WTC11 (cell line): ENCODE data around the gene GLB1L3. TPM values are rescaled to one million over a fixed set of nuclear protein-coding genes. Genes with fewer than 3 reads are reported as not detected.
A peak's percentile ranks its signal among the peaks of the same experiment; 100 is the strongest.

Experiments
- CREM ChIP-seq: sonication (generic); formaldehyde crosslinking; IDR thresholded peaks from 2 replicates; pipeline ENCODE4 v1.8.1; 2022; ENCODE audit warnings: mild to moderate bottlenecking, missing genetic modification reagents, moderate library complexity
- ELF4 ChIP-seq: sonication (generic); formaldehyde crosslinking; IDR thresholded peaks from 2 replicates; pipeline ENCODE4 v1.8.1; 2022; ENCODE audit warnings: low read depth, mild to moderate bottlenecking, moderate library complexity, missing genetic modification reagents
- FOXJ3 ChIP-seq: sonication (generic); formaldehyde crosslinking; IDR thresholded peaks from 2 replicates; pipeline ENCODE4 v1.9.0; 2021; ENCODE audit warnings: missing genetic modification reagents, mild to moderate bottlenecking, borderline replicate concordance
- GRHL2 ChIP-seq: fragments of 250-450 bp; sonication (Bioruptor Pico); IDR thresholded peaks from 2 replicates; pipeline ENCODE4 v1.8.0; 2022; ENCODE audit warnings: mild to moderate bottlenecking, moderate library complexity; ENCODE audit not compliant: insufficient replicate concordance, severe bottlenecking
- GTF2I ChIP-seq: fragments of 250-450 bp; sonication (Bioruptor Pico); conservative IDR thresholded peaks from 2 replicates; pipeline ENCODE4 v1.4.0; 2021; ENCODE audit warnings: mild to moderate bottlenecking
- HMGA2 ChIP-seq: fragments of 250-450 bp; sonication (Bioruptor Pico); IDR thresholded peaks from 2 replicates; pipeline ENCODE4 v1.4.0; 2021; ENCODE audit warnings: mild to moderate bottlenecking, moderate library complexity
- JAZF1 ChIP-seq: fragments of 250-450 bp; sonication (Bioruptor Pico); IDR thresholded peaks from 2 replicates; pipeline ENCODE4 v1.9.0; 2021; ENCODE audit warnings: moderate library complexity, mild to moderate bottlenecking, inconsistent platforms
- NFE2L1 ChIP-seq: sonication (generic); formaldehyde crosslinking; IDR thresholded peaks from 2 replicates; pipeline ENCODE4 v1.8.1; 2023; ENCODE audit warnings: missing genetic modification reagents
- NR3C1 ChIP-seq: sonication (generic); formaldehyde crosslinking; conservative IDR thresholded peaks from 2 replicates; pipeline ENCODE4 v1.8.1; 2023; ENCODE audit warnings: low read depth, mild to moderate bottlenecking, missing genetic modification reagents
- OVOL2 ChIP-seq: fragments of 250-450 bp; sonication (Bioruptor Pico); IDR thresholded peaks from 2 replicates; pipeline ENCODE4 v1.9.0; 2021; ENCODE audit warnings: mild to moderate bottlenecking, borderline replicate concordance
- PRRX2 ChIP-seq: fragments of 250-450 bp; sonication (Bioruptor Pico); IDR thresholded peaks from 2 replicates; pipeline ENCODE4 v1.8.0; 2021; ENCODE audit warnings: mild to moderate bottlenecking
- RORB ChIP-seq: fragments of 250-450 bp; sonication (Bioruptor Pico); IDR thresholded peaks from 2 replicates; pipeline ENCODE4 v1.9.0; 2021; ENCODE audit warnings: mild to moderate bottlenecking
- TEAD4 ChIP-seq: sonication (generic); formaldehyde crosslinking; IDR thresholded peaks from 2 replicates; pipeline ENCODE4 v1.8.0; 2022; ENCODE audit warnings: mild to moderate bottlenecking, missing genetic modification reagents
- TP53 ChIP-seq: sonication (generic); formaldehyde crosslinking; IDR thresholded peaks from 2 replicates; pipeline ENCODE4 v1.8.1; 2023; ENCODE audit warnings: mild to moderate bottlenecking, missing genetic modification reagents
- ZNF263 ChIP-seq: sonication (generic); formaldehyde crosslinking; IDR thresholded peaks from 2 replicates; pipeline ENCODE4 v1.8.1; 2022; ENCODE audit warnings: low read depth, mild to moderate bottlenecking, moderate library complexity, missing genetic modification reagents
- ZNF416 ChIP-seq: fragments of 250-450 bp; sonication (Bioruptor Pico); IDR thresholded peaks from 2 replicates; pipeline ENCODE4 v1.9.0; 2021; ENCODE audit warnings: mild to moderate bottlenecking, inconsistent platforms
- total RNA-seq: library from RNA; stranded (reverse); gene quantifications from 3 replicates; pipeline ENCODE4 v1.2.3, GENCODE V29; 2021
- TF ChIP-seq, protein P1 (sequence below): sonication (generic); formaldehyde crosslinking; IDR thresholded peaks from 2 replicates; pipeline ENCODE4 v1.8.1; 2022; ENCODE audit warnings: mild to moderate bottlenecking, missing genetic modification reagents, moderate library complexity, borderline replicate concordance
- TF ChIP-seq, protein P2 (sequence below): sonication (generic); formaldehyde crosslinking; IDR thresholded peaks from 2 replicates; pipeline ENCODE4 v1.8.1; 2022; ENCODE audit warnings: missing genetic modification reagents, borderline replicate concordance
- TF ChIP-seq, protein P3 (sequence below): sonication (generic); formaldehyde crosslinking; IDR thresholded peaks from 2 replicates; pipeline ENCODE4 v1.8.1; 2023; ENCODE audit warnings: mild to moderate bottlenecking, missing genetic modification reagents, moderate library complexity
- TF ChIP-seq, protein P4 (sequence below): sonication (generic); formaldehyde crosslinking; IDR thresholded peaks from 2 replicates; pipeline ENCODE4 v1.8.1; 2023; ENCODE audit warnings: mild to moderate bottlenecking, missing genetic modification reagents
- TF ChIP-seq, protein P5 (sequence below): sonication (generic); formaldehyde crosslinking; IDR thresholded peaks from 2 replicates; pipeline ENCODE4 v1.8.0; 2022; ENCODE audit warnings: missing genetic modification reagents
- TF ChIP-seq, protein P6 (sequence below): fragments of 250-450 bp; sonication (Bioruptor Pico); conservative IDR thresholded peaks from 2 replicates; pipeline ENCODE4 v1.9.0; 2021; ENCODE audit warnings: mild to moderate bottlenecking
- TF ChIP-seq, protein P7 (sequence below): fragments of 200-600 bp; IDR thresholded peaks from 2 replicates; pipeline ENCODE4 v1.8.0; 2022; ENCODE audit warnings: antibody characterized with exemption
- TF ChIP-seq, protein P8 (sequence below): sonication (generic); formaldehyde crosslinking; IDR thresholded peaks from 2 replicates; pipeline ENCODE4 v1.8.1; 2022; ENCODE audit warnings: mild to moderate bottlenecking, moderate library complexity, missing genetic modification reagents
- TF ChIP-seq, protein P9 (sequence below): fragments of 250-450 bp; sonication (Bioruptor Pico); IDR thresholded peaks from 2 replicates; pipeline ENCODE4 v1.9.0; 2021; ENCODE audit warnings: moderate library complexity, mild to moderate bottlenecking, inconsistent platforms, borderline replicate concordance

GLB1L3 gene
- total RNA-seq, 1 experiment from 2014 or later = 50.2 TPM

DNA sequence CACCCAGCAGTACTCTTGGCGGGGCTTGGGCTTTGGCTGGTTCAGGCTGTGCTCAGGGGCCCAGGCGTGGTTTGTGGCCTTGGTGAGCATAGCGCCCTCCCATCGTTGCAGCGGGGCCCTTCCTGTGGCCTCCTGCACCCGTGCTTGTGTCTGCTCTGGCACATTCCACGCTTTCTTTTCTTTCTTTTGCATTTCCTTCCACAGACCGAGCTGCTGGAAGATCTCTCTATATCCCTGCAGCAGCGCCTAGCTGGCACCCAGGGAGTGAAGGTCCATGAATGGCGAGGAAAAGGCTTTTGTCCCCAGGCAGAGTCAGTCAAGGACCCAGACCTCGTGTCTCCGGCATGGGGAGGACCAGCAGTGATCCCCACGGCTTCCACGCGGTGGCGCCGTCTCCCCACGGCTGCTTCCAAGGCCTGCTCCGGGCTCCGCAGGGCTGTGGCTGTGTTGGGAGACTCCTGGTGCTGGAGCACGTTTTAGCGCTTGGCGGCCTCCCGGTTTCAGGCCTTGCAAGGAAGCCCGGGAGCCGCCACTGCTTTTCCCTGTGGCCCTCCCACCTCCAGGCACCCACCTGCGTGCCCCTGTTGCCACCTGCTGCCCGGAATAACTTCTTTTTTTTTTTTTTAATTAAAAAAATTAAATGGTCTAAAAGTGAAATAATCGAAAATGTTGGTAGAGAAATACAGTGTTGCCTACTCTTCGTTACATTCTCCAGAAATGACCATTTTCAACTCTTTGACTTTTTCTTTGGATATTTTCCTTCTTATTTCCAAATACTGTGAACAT, 84.1 kb downstream of the GLB1L3 start (continued):
- TF ChIP-seq, protein P1, sequence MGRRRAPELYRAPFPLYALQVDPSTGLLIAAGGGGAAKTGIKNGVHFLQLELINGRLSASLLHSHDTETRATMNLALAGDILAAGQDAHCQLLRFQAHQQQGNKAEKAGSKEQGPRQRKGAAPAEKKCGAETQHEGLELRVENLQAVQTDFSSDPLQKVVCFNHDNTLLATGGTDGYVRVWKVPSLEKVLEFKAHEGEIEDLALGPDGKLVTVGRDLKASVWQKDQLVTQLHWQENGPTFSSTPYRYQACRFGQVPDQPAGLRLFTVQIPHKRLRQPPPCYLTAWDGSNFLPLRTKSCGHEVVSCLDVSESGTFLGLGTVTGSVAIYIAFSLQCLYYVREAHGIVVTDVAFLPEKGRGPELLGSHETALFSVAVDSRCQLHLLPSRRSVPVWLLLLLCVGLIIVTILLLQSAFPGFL (CRISPR knock-in tag) = no peak
- TF ChIP-seq NFE2L1 (CRISPR knock-in tag) (peak; percentile 46; the same call in 1 of the 2 replicates), HMGA2 (CRISPR knock-in tag) (no peak), GTF2I (CRISPR knock-in tag) (no peak), PRRX2 (CRISPR knock-in tag) (no peak), RORB (CRISPR knock-in tag) (no peak), ZNF263 (CRISPR knock-in tag) (no peak), GRHL2 (CRISPR knock-in tag) (no peak), OVOL2 (no peak), FOXJ3 (no peak), TP53 (peak; percentile 56; the same call in 1 of the 2 replicates), ELF4 (CRISPR knock-in tag) (no peak), CREM (CRISPR knock-in tag) (no peak), TEAD4 (no peak), ZNF416 (no peak), JAZF1 (CRISPR knock-in tag) (no peak), NR3C1 (no peak)
- TF ChIP-seq, protein P2, sequence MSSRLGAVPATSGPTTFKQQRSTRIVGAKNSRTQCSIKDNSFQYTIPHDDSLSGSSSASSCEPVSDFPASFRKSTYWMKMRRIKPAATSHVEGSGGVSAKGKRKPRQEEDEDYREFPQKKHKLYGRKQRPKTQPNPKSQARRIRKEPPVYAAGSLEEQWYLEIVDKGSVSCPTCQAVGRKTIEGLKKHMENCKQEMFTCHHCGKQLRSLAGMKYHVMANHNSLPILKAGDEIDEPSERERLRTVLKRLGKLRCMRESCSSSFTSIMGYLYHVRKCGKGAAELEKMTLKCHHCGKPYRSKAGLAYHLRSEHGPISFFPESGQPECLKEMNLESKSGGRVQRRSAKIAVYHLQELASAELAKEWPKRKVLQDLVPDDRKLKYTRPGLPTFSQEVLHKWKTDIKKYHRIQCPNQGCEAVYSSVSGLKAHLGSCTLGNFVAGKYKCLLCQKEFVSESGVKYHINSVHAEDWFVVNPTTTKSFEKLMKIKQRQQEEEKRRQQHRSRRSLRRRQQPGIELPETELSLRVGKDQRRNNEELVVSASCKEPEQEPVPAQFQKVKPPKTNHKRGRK (CRISPR knock-in tag) = no peak
- TF ChIP-seq, protein P3, sequence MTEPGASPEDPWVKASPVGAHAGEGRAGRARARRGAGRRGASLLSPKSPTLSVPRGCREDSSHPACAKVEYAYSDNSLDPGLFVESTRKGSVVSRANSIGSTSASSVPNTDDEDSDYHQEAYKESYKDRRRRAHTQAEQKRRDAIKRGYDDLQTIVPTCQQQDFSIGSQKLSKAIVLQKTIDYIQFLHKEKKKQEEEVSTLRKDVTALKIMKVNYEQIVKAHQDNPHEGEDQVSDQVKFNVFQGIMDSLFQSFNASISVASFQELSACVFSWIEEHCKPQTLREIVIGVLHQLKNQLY (CRISPR knock-in tag) = no peak
- TF ChIP-seq, protein P4, sequence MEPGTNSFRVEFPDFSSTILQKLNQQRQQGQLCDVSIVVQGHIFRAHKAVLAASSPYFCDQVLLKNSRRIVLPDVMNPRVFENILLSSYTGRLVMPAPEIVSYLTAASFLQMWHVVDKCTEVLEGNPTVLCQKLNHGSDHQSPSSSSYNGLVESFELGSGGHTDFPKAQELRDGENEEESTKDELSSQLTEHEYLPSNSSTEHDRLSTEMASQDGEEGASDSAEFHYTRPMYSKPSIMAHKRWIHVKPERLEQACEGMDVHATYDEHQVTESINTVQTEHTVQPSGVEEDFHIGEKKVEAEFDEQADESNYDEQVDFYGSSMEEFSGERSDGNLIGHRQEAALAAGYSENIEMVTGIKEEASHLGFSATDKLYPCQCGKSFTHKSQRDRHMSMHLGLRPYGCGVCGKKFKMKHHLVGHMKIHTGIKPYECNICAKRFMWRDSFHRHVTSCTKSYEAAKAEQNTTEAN (CRISPR knock-in tag) = 0 out of 2 replicates have a peak, but pooled peaks have one; percentile 78
- TF ChIP-seq, protein P5, sequence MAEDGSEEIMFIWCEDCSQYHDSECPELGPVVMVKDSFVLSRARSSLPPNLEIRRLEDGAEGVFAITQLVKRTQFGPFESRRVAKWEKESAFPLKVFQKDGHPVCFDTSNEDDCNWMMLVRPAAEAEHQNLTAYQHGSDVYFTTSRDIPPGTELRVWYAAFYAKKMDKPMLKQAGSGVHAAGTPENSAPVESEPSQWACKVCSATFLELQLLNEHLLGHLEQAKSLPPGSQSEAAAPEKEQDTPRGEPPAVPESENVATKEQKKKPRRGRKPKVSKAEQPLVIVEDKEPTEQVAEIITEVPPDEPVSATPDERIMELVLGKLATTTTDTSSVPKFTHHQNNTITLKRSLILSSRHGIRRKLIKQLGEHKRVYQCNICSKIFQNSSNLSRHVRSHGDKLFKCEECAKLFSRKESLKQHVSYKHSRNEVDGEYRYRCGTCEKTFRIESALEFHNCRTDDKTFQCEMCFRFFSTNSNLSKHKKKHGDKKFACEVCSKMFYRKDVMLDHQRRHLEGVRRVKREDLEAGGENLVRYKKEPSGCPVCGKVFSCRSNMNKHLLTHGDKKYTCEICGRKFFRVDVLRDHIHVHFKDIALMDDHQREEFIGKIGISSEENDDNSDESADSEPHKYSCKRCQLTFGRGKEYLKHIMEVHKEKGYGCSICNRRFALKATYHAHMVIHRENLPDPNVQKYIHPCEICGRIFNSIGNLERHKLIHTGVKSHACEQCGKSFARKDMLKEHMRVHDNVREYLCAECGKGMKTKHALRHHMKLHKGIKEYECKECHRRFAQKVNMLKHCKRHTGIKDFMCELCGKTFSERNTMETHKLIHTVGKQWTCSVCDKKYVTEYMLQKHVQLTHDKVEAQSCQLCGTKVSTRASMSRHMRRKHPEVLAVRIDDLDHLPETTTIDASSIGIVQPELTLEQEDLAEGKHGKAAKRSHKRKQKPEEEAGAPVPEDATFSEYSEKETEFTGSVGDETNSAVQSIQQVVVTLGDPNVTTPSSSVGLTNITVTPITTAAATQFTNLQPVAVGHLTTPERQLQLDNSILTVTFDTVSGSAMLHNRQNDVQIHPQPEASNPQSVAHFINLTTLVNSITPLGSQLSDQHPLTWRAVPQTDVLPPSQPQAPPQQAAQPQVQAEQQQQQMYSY (CRISPR knock-in tag) = no peak
- TF ChIP-seq, protein P6, sequence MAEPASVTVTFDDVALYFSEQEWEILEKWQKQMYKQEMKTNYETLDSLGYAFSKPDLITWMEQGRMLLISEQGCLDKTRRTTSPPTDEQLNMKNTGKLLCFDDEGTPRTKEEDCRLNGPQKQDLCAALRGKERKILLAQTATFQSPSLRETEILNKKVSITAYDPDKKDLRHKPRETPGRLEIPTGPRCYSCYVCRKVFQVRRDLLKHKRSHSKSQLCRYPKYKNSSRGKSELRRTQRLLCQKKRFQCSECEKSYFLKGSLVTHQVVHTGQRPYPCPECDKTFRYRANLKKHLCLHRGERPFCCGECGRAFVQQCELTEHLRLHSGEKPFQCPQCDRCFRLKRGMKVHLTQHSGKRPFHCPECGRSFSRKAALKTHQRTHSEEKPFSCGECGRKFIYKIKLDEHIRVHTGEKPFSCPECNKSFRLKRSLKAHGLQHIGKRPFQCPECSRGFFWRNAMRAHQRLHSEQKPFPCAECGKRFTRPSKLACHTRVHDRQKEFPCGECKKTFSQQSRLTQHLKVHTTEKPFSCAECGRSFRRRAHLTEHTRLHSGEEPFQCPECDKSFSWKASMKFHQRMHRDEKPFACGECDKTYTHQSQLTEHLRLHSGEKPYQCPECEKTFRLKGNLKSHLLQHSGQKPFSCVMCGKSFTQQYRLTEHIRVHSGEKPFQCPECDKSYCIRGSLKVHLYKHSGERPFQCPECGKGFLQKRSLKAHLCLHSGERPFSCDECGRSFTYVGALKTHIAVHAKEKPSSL = no peak
- TF ChIP-seq, protein P7, sequence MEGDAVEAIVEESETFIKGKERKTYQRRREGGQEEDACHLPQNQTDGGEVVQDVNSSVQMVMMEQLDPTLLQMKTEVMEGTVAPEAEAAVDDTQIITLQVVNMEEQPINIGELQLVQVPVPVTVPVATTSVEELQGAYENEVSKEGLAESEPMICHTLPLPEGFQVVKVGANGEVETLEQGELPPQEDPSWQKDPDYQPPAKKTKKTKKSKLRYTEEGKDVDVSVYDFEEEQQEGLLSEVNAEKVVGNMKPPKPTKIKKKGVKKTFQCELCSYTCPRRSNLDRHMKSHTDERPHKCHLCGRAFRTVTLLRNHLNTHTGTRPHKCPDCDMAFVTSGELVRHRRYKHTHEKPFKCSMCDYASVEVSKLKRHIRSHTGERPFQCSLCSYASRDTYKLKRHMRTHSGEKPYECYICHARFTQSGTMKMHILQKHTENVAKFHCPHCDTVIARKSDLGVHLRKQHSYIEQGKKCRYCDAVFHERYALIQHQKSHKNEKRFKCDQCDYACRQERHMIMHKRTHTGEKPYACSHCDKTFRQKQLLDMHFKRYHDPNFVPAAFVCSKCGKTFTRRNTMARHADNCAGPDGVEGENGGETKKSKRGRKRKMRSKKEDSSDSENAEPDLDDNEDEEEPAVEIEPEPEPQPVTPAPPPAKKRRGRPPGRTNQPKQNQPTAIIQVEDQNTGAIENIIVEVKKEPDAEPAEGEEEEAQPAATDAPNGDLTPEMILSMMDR = peak; percentile 77
- TF ChIP-seq, protein P8, sequence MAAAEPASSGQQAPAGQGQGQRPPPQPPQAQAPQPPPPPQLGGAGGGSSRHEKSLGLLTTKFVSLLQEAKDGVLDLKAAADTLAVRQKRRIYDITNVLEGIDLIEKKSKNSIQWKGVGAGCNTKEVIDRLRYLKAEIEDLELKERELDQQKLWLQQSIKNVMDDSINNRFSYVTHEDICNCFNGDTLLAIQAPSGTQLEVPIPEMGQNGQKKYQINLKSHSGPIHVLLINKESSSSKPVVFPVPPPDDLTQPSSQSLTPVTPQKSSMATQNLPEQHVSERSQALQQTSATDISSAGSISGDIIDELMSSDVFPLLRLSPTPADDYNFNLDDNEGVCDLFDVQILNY (CRISPR knock-in tag) = no peak
- TF ChIP-seq, protein P9, sequence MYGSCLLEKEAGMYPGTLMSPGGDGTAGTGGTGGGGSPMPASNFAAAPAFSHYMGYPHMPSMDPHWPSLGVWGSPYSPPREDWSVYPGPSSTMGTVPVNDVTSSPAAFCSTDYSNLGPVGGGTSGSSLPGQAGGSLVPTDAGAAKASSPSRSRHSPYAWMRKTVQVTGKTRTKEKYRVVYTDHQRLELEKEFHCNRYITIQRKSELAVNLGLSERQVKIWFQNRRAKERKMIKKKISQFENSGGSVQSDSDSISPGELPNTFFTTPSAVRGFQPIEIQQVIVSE (CRISPR knock-in tag) = no peak
